PC-9 (cell line): ENCODE measurements around the gene SAMM50. TPM values are rescaled to one million over a fixed set of nuclear protein-coding genes. Genes with fewer than 3 reads are reported as not detected.

ENCODE experiments used
- BruUV-seq: library from RNA; stranded (reverse); fragments of 400-500 nt; replicated peaks from 2 replicates; lab custom pipeline; 2021; lab: Mats Ljungman, UMichigan
- CTCF ChIA-PET: fragments of 300-600 bp; sonication (Branson Sonifier 250); formaldehyde crosslinking; loops from one replicate; lab custom pipeline; 2022; ENCODE audit warnings: antibody characterized with exemption; lab: Charles Lee
- POLR2A ChIA-PET: fragments of 300-600 bp; sonication (Branson Sonifier 250); formaldehyde crosslinking; loops from one replicate; lab custom pipeline; 2022; ENCODE audit warnings: antibody characterized with exemption; ENCODE audit not compliant: unreplicated experiment; lab: Charles Lee
- DNase-seq, 2 experiments: peaks; one replicate each; pipeline versions ENCODE4 v3.0.0 to v3.0.0-alpha.2; 2015 to 2022; ENCODE audit warnings: mixed read lengths in 1 of 2
- H2AFZ ChIP-seq: fragments of 200-600 bp; sonication (generic); 2 replicates; pipeline ENCODE4 v1.8.1; 2017; ENCODE audit warnings: antibody characterized with exemption
- H3F3A ChIP-seq: fragments of 200-600 bp; sonication (generic); 2 replicates; pipeline ENCODE4 v1.8.1; 2017; ENCODE audit warnings: antibody characterized with exemption, mild to moderate bottlenecking, low read depth; ENCODE audit not compliant: insufficient read depth
- H3K27ac ChIP-seq: fragments of 200-600 bp; sonication (generic); 2 replicates; pipeline ENCODE4 v1.6.1; 2016; ENCODE audit warnings: mixed run types
- H3K27me3 ChIP-seq: fragments of 200-600 bp; sonication (generic); 2 replicates; pipeline ENCODE4 v1.6.1; 2016; ENCODE audit warnings: low read depth, mixed run types; ENCODE audit not compliant: insufficient read depth
- H3K36me3 ChIP-seq: fragments of 200-600 bp; sonication (generic); 2 replicates; pipeline ENCODE4 v1.6.1; 2016; ENCODE audit warnings: low read depth, mixed run types
- H3K4me1 ChIP-seq: fragments of 200-600 bp; sonication (generic); replicated peaks from 2 replicates; pipeline ENCODE4 v1.6.1; 2016; ENCODE audit warnings: mixed run types; ENCODE audit not compliant: insufficient read depth
- H3K4me2 ChIP-seq: fragments of 200-600 bp; sonication (generic); 2 replicates; pipeline ENCODE4 v1.6.1; 2017; ENCODE audit warnings: mixed run types
- H3K4me3 ChIP-seq: fragments of 200-600 bp; sonication (generic); 2 replicates; pipeline ENCODE4 v1.6.1; 2016; ENCODE audit warnings: mixed run types
- H3K79me2 ChIP-seq: fragments of 200-600 bp; sonication (generic); 2 replicates; pipeline ENCODE4 v1.6.1; 2017; ENCODE audit warnings: low read depth, mixed run types
- H3K9me2 ChIP-seq: fragments of 200-600 bp; sonication (generic); 2 replicates; pipeline ENCODE4 v1.8.1; 2017; ENCODE audit warnings: mild to moderate bottlenecking; ENCODE audit not compliant: insufficient read depth
- H3K9me3 ChIP-seq: fragments of 200-600 bp; sonication (generic); 2 replicates; pipeline ENCODE4 v1.8.1; 2016; ENCODE audit warnings: low read depth; ENCODE audit not compliant: insufficient read depth
- H4K20me1 ChIP-seq: fragments of 200-600 bp; sonication (generic); 2 replicates; pipeline ENCODE4 v1.8.1; 2017; ENCODE audit not compliant: insufficient read depth
- CTCF ChIP-seq: fragments of 200-600 bp; sonication (generic); conservative IDR thresholded peaks from 2 replicates; pipeline ENCODE4 v1.6.1; 2017; ENCODE audit warnings: mixed run types, antibody characterized with exemption, mild to moderate bottlenecking, moderate library complexity
- EZH2 ChIP-seq: fragments of 200-600 bp; sonication (generic); IDR thresholded peaks from 2 replicates; pipeline ENCODE4 v1.8.0; 2017; ENCODE audit warnings: antibody characterized with exemption, low read depth
- intact Hi-C: fragments of 100-400 bp; cut with micrococcal nuclease; formaldehyde crosslinking; loops from one replicate; pipeline ENCODE4 v1.10.0; 2022; ENCODE audit not compliant: unreplicated experiment
- total RNA-seq: library from RNA; stranded (reverse); gene quantifications from 2 replicates; pipeline ENCODE4 v1.2.3, GENCODE V29; 2021

Gene SAMM50
- total RNA-seq, 1 experiment from 2014 or later: 73.9 TPM

- H2AFZ ChIP-seq: no peak overlapping the region
- H3K79me2 ChIP-seq: no peaks in the 10 kb centered on the region
- 0 out of 2 replicates have a peak, but pooled peaks cover 11% of the 10 kb centered on the region for H3K36me3 ChIP-seq
- no peak overlapping the region for H3K4me2 ChIP-seq
- intact Hi-C loops: loop anchor here (5.0 to 10.0 kb wide), 2 partner anchors 330 to 573 kb away; no protein-coding TSS in a partner anchor
- no peak overlapping the region for H3K4me3 ChIP-seq
- H3K4me1 ChIP-seq: no peaks in the 10 kb centered on the region
- ChIA-PET CTCF (interaction anchor here (1.9 kb wide), 1 partner anchor 92 kb away, joined by 25 read pairs; no protein-coding TSS in a partner anchor), POLR2A (interaction anchor here (0.6 kb wide), 1 partner anchor 631 kb away, joined by 3 read pairs; no protein-coding TSS in a partner anchor)
- no peaks in the 10 kb centered on the region for H3K27me3 ChIP-seq
- H3K27ac ChIP-seq: no peak overlapping the region
- H3K9me3 ChIP-seq: no peaks in the 10 kb centered on the region
- H3K9me2 ChIP-seq: no peaks in the 10 kb centered on the region
- no peak for DNase-seq
- H4K20me1 ChIP-seq: peaks cover 11% of the 10 kb centered on the region
- H3F3A ChIP-seq: no peaks in the 10 kb centered on the region; the same call in 1 of the 2 replicates
- no peak for TF ChIP-seq EZH2
- no peak for TF ChIP-seq CTCF
- no TSS peak for BruUV-seq
These were observed 39.2 kb downstream of the SAMM50 start for GRCh38 chr22:43994416-43994815.

- Histone ChIP-seq H4K20me1 (peaks cover 11% of the 10 kb centered on the region), H3K4me3 (no peak overlapping the region), H3K9me3 (no peaks in the 10 kb centered on the region), H3K4me1 (no peaks in the 10 kb centered on the region), H3K4me2 (no peak overlapping the region), H3K27me3 (no peaks in the 10 kb centered on the region), H3K36me3 (0 out of 2 replicates have a peak, but pooled peaks cover 5% of the 10 kb centered on the region), H3K79me2 (no peaks in the 10 kb centered on the region), H2AFZ (no peak overlapping the region), H3K27ac (no peak overlapping the region), H3K9me2 (no peaks in the 10 kb centered on the region), H3F3A (no peaks in the 10 kb centered on the region; the same call in 1 of the 2 replicates)
- TF ChIP-seq CTCF: no peak
- TF ChIP-seq EZH2: no peak
- BruUV-seq: no TSS peak
- CTCF ChIA-PET: no interaction called here
- intact Hi-C loops: loop anchor here (10.0 kb wide), 1 partner anchor 330 kb away; no protein-coding TSS in a partner anchor
- no peak for DNase-seq
- POLR2A ChIA-PET: no interaction called here
These were observed 39.9 kb downstream of the SAMM50 start for GRCh38 chr22:43995057-43995685.

- DNase-seq: no peak
- intact Hi-C loops: loop anchor here (10.0 kb wide), 1 partner anchor 329 kb away; no protein-coding TSS in a partner anchor
- Histone ChIP-seq H2AFZ (no peak overlapping the region), H3K4me1 (no peaks in the 10 kb centered on the region), H3K36me3 (no peaks in the 10 kb centered on the region), H3K9me3 (no peaks in the 10 kb centered on the region), H3K4me3 (no peak overlapping the region), H3K79me2 (no peaks in the 10 kb centered on the region), H3K27me3 (no peaks in the 10 kb centered on the region), H4K20me1 (peaks cover 11% of the 10 kb centered on the region), H3F3A (no peaks in the 10 kb centered on the region; the same call in 1 of the 2 replicates), H3K4me2 (no peak overlapping the region), H3K9me2 (no peaks in the 10 kb centered on the region), H3K27ac (no peak overlapping the region)
- ChIA-PET POLR2A (no interaction called here), CTCF (no interaction called here)
- BruUV-seq: no TSS peak
- TF ChIP-seq CTCF (no peak), EZH2 (no peak)
These were observed 40.5 kb downstream of the SAMM50 start for GRCh38 chr22:43995798-43996169.
